ENCODE measurements around the gene VAV2. TPM values are rescaled to one million over a fixed set of nuclear protein-coding genes. Genes with fewer than 3 reads are reported as not detected.

Gene VAV2
- total and polyA plus RNA-seq, 9 of the 15 experiments (the other 6 are each of a cell fraction or from before 2014, with no cell fraction given) = 0.01 to 2.7 (median 1.0) TPM; not detected in 1

DNA sequence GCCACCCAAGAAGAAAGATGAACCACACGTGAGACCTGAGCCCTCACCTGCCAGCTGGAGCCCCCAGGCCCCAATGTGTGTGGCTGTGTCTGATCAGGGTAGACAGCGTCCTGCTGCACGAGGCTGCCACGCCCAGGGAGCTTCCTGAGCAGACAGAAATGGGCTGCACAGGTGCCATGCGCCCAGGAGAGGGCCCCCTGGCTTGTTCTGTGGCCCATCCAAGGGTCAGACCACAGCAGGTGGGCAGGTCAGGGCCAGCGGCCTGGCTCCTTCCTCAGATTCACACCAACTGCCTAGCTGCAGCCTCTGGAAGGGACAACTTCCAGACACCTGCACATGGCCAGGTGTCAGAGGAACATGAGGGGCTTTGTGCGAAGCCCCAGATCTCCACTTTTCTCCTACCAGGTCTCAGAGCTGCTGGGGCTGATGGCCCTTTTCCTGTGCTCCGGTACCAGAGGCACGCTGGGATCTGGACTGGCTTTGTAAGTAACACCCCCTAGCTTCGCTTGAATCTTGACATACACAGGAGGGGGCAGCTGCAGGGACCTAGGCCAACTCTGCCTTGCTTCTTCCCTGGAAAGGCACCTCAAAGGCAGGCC is 264.7 kb downstream of the VAV2 start:
- no peak for FAIRE-seq

More for the DNA sequence above, 264.7 kb downstream of the VAV2 start:
- H3K4me2 ChIP-seq (ENCODE audit: insufficient read depth, low read length) = no peak overlapping the region
- BruUV-seq (replicated peaks) = no TSS peak
- DNase-seq (ENCODE audit: extremely low read depth in 1 of 4, low spot score in 3 of 4) = no peak
- no peak for TF ChIP-seq CREB1 (IDR thresholded peaks at IDR 0.05)
- TF ChIP-seq CREB1 (CRISPR knock-in tag; IDR thresholded peaks at IDR 0.05) = no peak
- TF ChIP-seq ELF1 (tag; IDR thresholded peaks at IDR 0.05) = no peak
- TF ChIP-seq, protein P1, sequence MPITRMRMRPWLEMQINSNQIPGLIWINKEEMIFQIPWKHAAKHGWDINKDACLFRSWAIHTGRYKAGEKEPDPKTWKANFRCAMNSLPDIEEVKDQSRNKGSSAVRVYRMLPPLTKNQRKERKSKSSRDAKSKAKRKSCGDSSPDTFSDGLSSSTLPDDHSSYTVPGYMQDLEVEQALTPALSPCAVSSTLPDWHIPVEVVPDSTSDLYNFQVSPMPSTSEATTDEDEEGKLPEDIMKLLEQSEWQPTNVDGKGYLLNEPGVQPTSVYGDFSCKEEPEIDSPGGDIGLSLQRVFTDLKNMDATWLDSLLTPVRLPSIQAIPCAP (CRISPR knock-in tag; IDR thresholded peaks at IDR 0.05; ENCODE audit: borderline replicate concordance) = no peak
- TF ChIP-seq HOXB6 (CRISPR knock-in tag; IDR thresholded peaks at IDR 0.05; ENCODE audit: borderline replicate concordance) = no peak
- TF ChIP-seq, protein P2, sequence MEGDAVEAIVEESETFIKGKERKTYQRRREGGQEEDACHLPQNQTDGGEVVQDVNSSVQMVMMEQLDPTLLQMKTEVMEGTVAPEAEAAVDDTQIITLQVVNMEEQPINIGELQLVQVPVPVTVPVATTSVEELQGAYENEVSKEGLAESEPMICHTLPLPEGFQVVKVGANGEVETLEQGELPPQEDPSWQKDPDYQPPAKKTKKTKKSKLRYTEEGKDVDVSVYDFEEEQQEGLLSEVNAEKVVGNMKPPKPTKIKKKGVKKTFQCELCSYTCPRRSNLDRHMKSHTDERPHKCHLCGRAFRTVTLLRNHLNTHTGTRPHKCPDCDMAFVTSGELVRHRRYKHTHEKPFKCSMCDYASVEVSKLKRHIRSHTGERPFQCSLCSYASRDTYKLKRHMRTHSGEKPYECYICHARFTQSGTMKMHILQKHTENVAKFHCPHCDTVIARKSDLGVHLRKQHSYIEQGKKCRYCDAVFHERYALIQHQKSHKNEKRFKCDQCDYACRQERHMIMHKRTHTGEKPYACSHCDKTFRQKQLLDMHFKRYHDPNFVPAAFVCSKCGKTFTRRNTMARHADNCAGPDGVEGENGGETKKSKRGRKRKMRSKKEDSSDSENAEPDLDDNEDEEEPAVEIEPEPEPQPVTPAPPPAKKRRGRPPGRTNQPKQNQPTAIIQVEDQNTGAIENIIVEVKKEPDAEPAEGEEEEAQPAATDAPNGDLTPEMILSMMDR (IDR thresholded peaks at IDR 0.05 in 2 of 3, conservative IDR thresholded peaks at IDR 0.05 in 1 of 3; ENCODE audit: insufficient read depth in 2 of 3, low read depth in 1 of 3, low read length in 3 of 3) = peak in 1 of 3 experiments; percentile 31; a peak in 2 of 6 replicates
- TF ChIP-seq, protein P3, sequence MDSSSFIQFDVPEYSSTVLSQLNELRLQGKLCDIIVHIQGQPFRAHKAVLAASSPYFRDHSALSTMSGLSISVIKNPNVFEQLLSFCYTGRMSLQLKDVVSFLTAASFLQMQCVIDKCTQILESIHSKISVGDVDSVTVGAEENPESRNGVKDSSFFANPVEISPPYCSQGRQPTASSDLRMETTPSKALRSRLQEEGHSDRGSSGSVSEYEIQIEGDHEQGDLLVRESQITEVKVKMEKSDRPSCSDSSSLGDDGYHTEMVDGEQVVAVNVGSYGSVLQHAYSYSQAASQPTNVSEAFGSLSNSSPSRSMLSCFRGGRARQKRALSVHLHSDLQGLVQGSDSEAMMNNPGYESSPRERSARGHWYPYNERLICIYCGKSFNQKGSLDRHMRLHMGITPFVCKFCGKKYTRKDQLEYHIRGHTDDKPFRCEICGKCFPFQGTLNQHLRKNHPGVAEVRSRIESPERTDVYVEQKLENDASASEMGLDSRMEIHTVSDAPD (CRISPR knock-in tag; IDR thresholded peaks at IDR 0.05) = no peak
- H3K27me3 ChIP-seq (ENCODE audit: control insufficient read depth in 2 of 2, insufficient read depth in 2 of 2, low read length in 2 of 2) = peaks cover 3 to 11% of the 10 kb centered on the region in 2 experiments; a peak in 4 of 5 replicates
- H4K20me1 ChIP-seq (replicated peaks; ENCODE audit: control insufficient read depth, insufficient read depth, low read length) = 0 out of 2 replicates have a peak, but pooled peaks cover 3% of the 10 kb centered on the region
- intact Hi-C loops (cut with micrococcal nuclease) (no loop called here), in situ Hi-C loops (cut with MboI) (no loop called here)
- no peak overlapping the region for H2AFZ ChIP-seq (ENCODE audit: low read depth, low read length)
- H3K4me1 ChIP-seq (replicated peaks in 1 of 2; ENCODE audit: control insufficient read depth in 2 of 2, insufficient read depth in 2 of 2, low read length in 2 of 2) = peaks cover 0 to 14% of the 10 kb centered on the region in 2 experiments; a peak in 2 of 5 replicates
- ChIA-PET POLR2A (interaction anchor here (0.5 to 1.1 kb wide), 2 partner anchors 145 to 328 kb away, joined by 3 read pairs; no protein-coding TSS in a partner anchor), CTCF (ENCODE audit: low intra/inter-chr PET ratio) (interaction anchor here (1.1 to 1.5 kb wide), 2 partner anchors 194 to 320 kb away, joined by 3 read pairs; no protein-coding TSS in a partner anchor)
- H3K79me2 ChIP-seq (ENCODE audit: control insufficient read depth, insufficient read depth, low read length) = no peaks in the 10 kb centered on the region
- H3K27ac ChIP-seq (ENCODE audit: extremely low read depth, low read depth, low read length) = no peak overlapping the region
- H3K36me3 ChIP-seq (ENCODE audit: control insufficient read depth, insufficient read depth, low read length) = no peaks in the 10 kb centered on the region
- no peak overlapping the region for H3K4me3 ChIP-seq
- ATAC-seq = peak; percentile 61
- H3K9me3 ChIP-seq (replicated peaks; ENCODE audit: control insufficient read depth, insufficient read depth, low read depth, low read length) = no peaks in the 10 kb centered on the region
- 2% methylated on average over 9 of the region's 10 CpGs for WGBS (ENCODE audit: insufficient coverage, low coverage, missing lambda C conversion rate)
- H3K9ac ChIP-seq (ENCODE audit: insufficient read depth in 1 of 2, low read depth in 2 of 2, low read length in 2 of 2) = no peak overlapping the region; a peak in 1 of 4 replicates
- no peaks in the 10 kb centered on the region for H3K9me1 ChIP-seq (ENCODE audit: control insufficient read depth, insufficient read depth, low read length)

Data from K562 (cell line).